H1 (cell line): ENCODE measurements around the gene PLBD2. TPM values are rescaled to one million over a fixed set of nuclear protein-coding genes. Genes with fewer than 3 reads are reported as not detected.

Experiments
- CTCF ChIA-PET: fragments of 300-600 bp; sonication (Branson Sonifier 250); formaldehyde crosslinking; loops from one replicate; lab custom pipeline; 2021; ENCODE audit not compliant: partially characterized antibody; lab: Charles Lee
- POLR2A ChIA-PET: fragments of 300-600 bp; sonication (Branson Sonifier 250); formaldehyde crosslinking; loops from one replicate; lab custom pipeline; 2021; ENCODE audit warnings: inconsistent platforms; ENCODE audit not compliant: partially characterized antibody; lab: Charles Lee
- DNase-seq, 2 experiments: peaks; one replicate each; pipeline versions ENCODE4 v3.0.0 to v3.0.0-alpha.2; 2010 to 2022; ENCODE audit warnings: low spot score in 2 of 2, low read depth in 1 of 2, mixed read lengths in 1 of 2
- FAIRE-seq: peaks from 2 replicates; lab custom pipeline; 2011; peaks lifted over from hg19 to GRCh38; lab: Jason Lieb, UNC
- H2AFZ ChIP-seq: 2 replicates; pipeline ENCODE4 v1.8.1; 2012; ENCODE audit warnings: low read length, inconsistent platforms
- H2AK5ac ChIP-seq: 2 replicates; pipeline ENCODE4 v1.6.1; 2013; ENCODE audit warnings: low read depth, low read length
- H2BK120ac ChIP-seq: replicated peaks from 2 replicates; pipeline ENCODE3; 2013; ENCODE audit warnings: low read depth, low read length, inconsistent platforms
- H2BK12ac ChIP-seq: 2 replicates; pipeline ENCODE4 v1.6.1; 2013; ENCODE audit warnings: low read depth, low read length
- H2BK15ac ChIP-seq: 2 replicates; pipeline ENCODE4 v1.6.1; 2013; ENCODE audit warnings: low read length
- H2BK20ac ChIP-seq: 2 replicates; pipeline ENCODE4 v1.6.1; 2013; ENCODE audit warnings: low read length
- H2BK5ac ChIP-seq: 2 replicates; pipeline ENCODE4 v1.6.1; 2013; ENCODE audit warnings: low read depth, low read length
- H3K14ac ChIP-seq: 2 replicates; pipeline ENCODE4 v1.6.1; 2013; ENCODE audit warnings: inconsistent platforms; ENCODE audit not compliant: insufficient read length
- H3K18ac ChIP-seq: 2 replicates; pipeline ENCODE4 v1.6.1; 2013; ENCODE audit warnings: low read length; ENCODE audit errors: extremely low read depth
- H3K23ac ChIP-seq: 2 replicates; pipeline ENCODE4 v1.6.1; 2013; ENCODE audit warnings: inconsistent platforms; ENCODE audit not compliant: insufficient read length
- H3K23me2 ChIP-seq: 2 replicates; pipeline ENCODE4 v1.6.1; 2013; ENCODE audit warnings: low read depth, low read length
- H3K27ac ChIP-seq: 2 replicates; pipeline ENCODE4 v1.6.1; 2011; ENCODE audit warnings: low read depth, low read length, inconsistent platforms
- H3K27me3 ChIP-seq, 4 experiments: replicated peaks in 1 of 4; 1 replicate in 1 of 4; 2 replicates in 3 of 4; pipeline versions ENCODE4 v1.6.1 to v1.8.1; 2011 to 2013; ENCODE audit warnings: low read length in 3 of 4, mild to moderate bottlenecking in 3 of 4, inconsistent platforms in 2 of 4, mixed read lengths in 2 of 4, moderate library complexity in 1 of 4; ENCODE audit not compliant: control insufficient read depth in 3 of 4, insufficient read depth in 3 of 4; ENCODE audit errors: extremely low read depth in 1 of 4
- H3K36me3 ChIP-seq, 4 experiments: 2 replicates each; pipeline versions ENCODE4 v1.6.1 to v1.8.1; 2011 to 2013; ENCODE audit warnings: mild to moderate bottlenecking in 4 of 4, low read length in 3 of 4, moderate library complexity in 2 of 4, control low read depth in 1 of 4, inconsistent platforms in 1 of 4; ENCODE audit not compliant: insufficient read depth in 4 of 4, control insufficient read depth in 2 of 4
- H3K4ac ChIP-seq: replicated peaks from 2 replicates; pipeline ENCODE3; 2013; ENCODE audit warnings: low read length, low read depth, mixed read lengths, inconsistent platforms; ENCODE audit not compliant: insufficient read length
- H3K4me1 ChIP-seq, 4 experiments: replicated peaks in 1 of 4; 1 replicate in 1 of 4; 2 replicates in 3 of 4; pipeline versions ENCODE4 v1.6.1 to v1.8.1; 2011 to 2013; ENCODE audit warnings: low read length in 3 of 4, inconsistent platforms in 2 of 4, mixed read lengths in 1 of 4; ENCODE audit not compliant: insufficient read depth in 4 of 4, control insufficient read depth in 3 of 4
- H3K4me2 ChIP-seq, 2 experiments: 2 replicates each; pipeline versions ENCODE4 v1.6.1 to v1.8.1; 2011 to 2013; ENCODE audit warnings: low read depth in 2 of 2, low read length in 2 of 2, control low read depth in 1 of 2, inconsistent platforms in 1 of 2, mild to moderate bottlenecking in 1 of 2; ENCODE audit not compliant: insufficient read depth in 1 of 2
- H3K4me3 ChIP-seq, 4 experiments: fragments of 200-600, 300-600 bp in 1 of 4; sonication (generic), shearing (Covaris generic), sonication (Bioruptor Twin) in 1 of 4; 2 replicates each; pipeline versions ENCODE4 v1.5.1 to v1.8.1; 2011 to 2016; ENCODE audit warnings: low read length in 4 of 4, low read depth in 3 of 4, control low read depth in 2 of 4, inconsistent platforms in 2 of 4, mild to moderate bottlenecking in 2 of 4, mixed read lengths in 1 of 4, moderate library complexity in 1 of 4; ENCODE audit not compliant: insufficient read depth in 2 of 4; ENCODE audit errors: extremely low read depth in 1 of 4
- H3K56ac ChIP-seq: replicated peaks from 2 replicates; pipeline ENCODE3; 2013; ENCODE audit warnings: low read depth, mild to moderate bottlenecking, mixed read lengths, low read length, inconsistent platforms; ENCODE audit not compliant: insufficient read length
- H3K79me1 ChIP-seq: 2 replicates; pipeline ENCODE4 v1.6.1; 2013; ENCODE audit warnings: low read depth, low read length, control low read depth
- H3K79me2 ChIP-seq, 2 experiments: 2 replicates each; pipeline versions ENCODE4 v1.6.1 to v1.8.1; 2012 to 2013; ENCODE audit warnings: low read length in 2 of 2, mild to moderate bottlenecking in 2 of 2, inconsistent platforms in 1 of 2; ENCODE audit not compliant: insufficient read depth in 2 of 2, control insufficient read depth in 1 of 2
- H3K9ac ChIP-seq, 4 experiments: replicated peaks in 1 of 4; 1 replicate in 1 of 4; 2 replicates in 3 of 4; pipeline versions ENCODE4 v1.6.1 to v1.8.1; 2011 to 2013; ENCODE audit warnings: low read depth in 3 of 4, low read length in 3 of 4, control low read depth in 2 of 4, mild to moderate bottlenecking in 2 of 4, moderate library complexity in 2 of 4, inconsistent platforms in 1 of 4; ENCODE audit errors: extremely low read depth in 1 of 4
- H3K9me3 ChIP-seq, 2 experiments: 2 replicates each; pipeline versions ENCODE4 v1.6.1 to v1.8.1; 2012 to 2013; ENCODE audit warnings: mild to moderate bottlenecking in 2 of 2, moderate library complexity in 2 of 2, control low read depth in 1 of 2, inconsistent platforms in 1 of 2, low read depth in 1 of 2, low read length in 1 of 2, mixed read lengths in 1 of 2; ENCODE audit not compliant: insufficient read depth in 2 of 2
- H4K20me1 ChIP-seq, 2 experiments: replicated peaks in 1 of 2; 2 replicates each; pipeline versions ENCODE3 to v1.8.1; 2011 to 2013; ENCODE audit warnings: inconsistent platforms in 2 of 2, low read length in 2 of 2, mild to moderate bottlenecking in 1 of 2; ENCODE audit not compliant: insufficient read depth in 2 of 2, control insufficient read depth in 1 of 2
- H4K5ac ChIP-seq: 2 replicates; pipeline ENCODE4 v1.6.1; 2013; ENCODE audit warnings: low read length, low read depth, mixed read lengths, inconsistent platforms; ENCODE audit not compliant: insufficient read length
- H4K8ac ChIP-seq: 2 replicates; pipeline ENCODE4 v1.8.0; 2013; ENCODE audit warnings: mild to moderate bottlenecking, moderate library complexity, low read length, inconsistent platforms; ENCODE audit not compliant: insufficient read depth; ENCODE audit errors: extremely low read depth
- H4K91ac ChIP-seq: replicated peaks from 2 replicates; pipeline ENCODE3; 2013; ENCODE audit warnings: low read length, mixed read lengths, inconsistent platforms; ENCODE audit not compliant: insufficient read length
- SUZ12 ChIP-seq: fragments of 200-600 bp; sonication (generic); IDR thresholded peaks from 2 replicates; pipeline ENCODE4 v1.6.1; 2012; ENCODE audit warnings: mild to moderate bottlenecking, inconsistent platforms, low read length, moderate library complexity, mixed read lengths
- WGBS, 2 experiments: shearing (Covaris generic) in 1 of 2; methylation state at CpG; one replicate each; pipeline versions ENCODE4 v1.1.6 to v1.1.7; 2013 to 2015; ENCODE audit warnings: low lambda C conversion rate in 2 of 2, mixed read lengths in 2 of 2, inconsistent platforms in 1 of 2, low coverage in 1 of 2, missing lambda C conversion rate in 1 of 2; ENCODE audit not compliant: insufficient replicate concordance in 2 of 2, insufficient coverage in 1 of 2, insufficient read length in 1 of 2; ENCODE audit errors: extremely low coverage in 1 of 2, missing lambda C conversion rate in 1 of 2; 5-methylcytosine and 5-hydroxymethylcytosine counted together
- polyA plus RNA-seq, 7 experiments: library from polyadenylated mRNA; depleted of rRNA in 3 of 7; stranded (reverse) in 5 of 7; unstranded in 2 of 7; fragments of >200 nt in 5 of 7; fragments of 200-250 nt in 2 of 7; gene quantifications; 1 replicate in 5 of 7; 2 replicates in 1 of 7; 4 replicates in 1 of 7; pipeline versions ENCODE4 v1.2.1 to v1.2.3, GENCODE V29; 2011 to 2013; ENCODE audit warnings: missing spikeins in 2 of 7, mixed read lengths in 2 of 7
- total RNA-seq: library from RNA; stranded (reverse); fragmentation: NEBNext Ultra II Directional; extraction: Animal tissue kit (Norgen Biotek cat#: 25700); gene quantifications from 2 replicates; pipeline ENCODE4 v1.2.1, GENCODE V29; 2021

PLBD2 gene
- total and polyA plus RNA-seq, 2 of the 8 experiments (the other 6 are each of a cell fraction or from before 2014, with no cell fraction given): 16.8 to 33.5 TPM

DNA sequence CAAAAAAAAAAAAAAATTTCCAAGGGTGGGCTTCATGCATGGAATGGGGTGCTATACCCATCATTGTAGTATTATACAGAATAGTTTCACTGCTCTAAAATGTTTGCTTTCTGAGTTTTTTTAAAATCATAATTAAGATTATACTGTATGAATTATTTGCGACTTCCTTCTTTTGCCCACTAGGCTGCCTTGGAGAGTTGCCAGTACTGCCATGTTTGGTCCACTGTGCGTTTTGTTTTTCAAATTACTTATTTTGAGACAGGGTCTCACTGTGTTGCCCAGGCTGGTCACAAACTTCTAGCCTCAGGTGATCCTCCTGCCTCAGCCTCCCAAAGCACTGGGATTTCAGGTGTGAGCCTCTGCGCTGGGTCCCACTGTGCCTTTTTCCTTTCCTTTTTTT, 19.9 kb downstream of the PLBD2 start:
- no peak for FAIRE-seq
- 96% methylated on average over 3 of the region's 3 CpGs; no CpG with 5 or more reads in 1 of the 2 experiments for WGBS, 2 experiments
- Histone ChIP-seq H3K79me2 (no peaks in the 10 kb centered on the region), H2BK120ac (no peak overlapping the region), H2BK12ac (no peak overlapping the region), H3K14ac (no peak overlapping the region), H3K4ac (no peak overlapping the region), H3K79me1 (no peaks in the 10 kb centered on the region), H3K9ac (no peak overlapping the region), H3K56ac (no peak overlapping the region), H3K27me3 (no peaks in the 10 kb centered on the region), H2BK20ac (no peak overlapping the region), H2AK5ac (no peak overlapping the region), H4K8ac (no peak overlapping the region), H3K36me3 (peaks cover 0 to 6% (median 0%) of the 10 kb centered on the region in 4 experiments; a peak in 5 of 8 replicates), H3K23me2 (peaks cover 4% of the 10 kb centered on the region; the same call in 1 of the 2 replicates), H4K91ac (no peak overlapping the region), H3K23ac (no peak overlapping the region), H3K4me3 (no peak overlapping the region), H3K9me3 (no peaks in the 10 kb centered on the region), H3K27ac (no peak overlapping the region), H4K20me1 (peaks cover 0 to 2% of the 10 kb centered on the region in 2 experiments), H4K5ac (no peak overlapping the region), H3K4me1 (no peaks in the 10 kb centered on the region), H3K4me2 (no peak overlapping the region), H3K18ac (no peak overlapping the region), H2BK15ac (no peak overlapping the region), H2AFZ (no peak overlapping the region), H2BK5ac (no peak overlapping the region)
- ChIA-PET POLR2A (interaction anchor here (0.7 kb wide), 2 partner anchors 14 to 82 kb away, joined by 3 to 4 read pairs; no protein-coding TSS in a partner anchor), CTCF (no interaction called here)
- no peak for TF ChIP-seq SUZ12
- no peak for DNase-seq
